Lower leg skin (tissue), 3 donors: ENCODE data around the gene LIN37.

Experiments used
- POLR2A ChIP-seq, 2 donors: fragments of 450-650 bp; IDR thresholded peaks; one replicate each; pipeline ENCODE4 v1.6.1; 2016 to 2017; ENCODE audit warnings: antibody characterized with exemption in 2 of 2, mild to moderate bottlenecking in 1 of 2, moderate library complexity in 1 of 2
- TF ChIP-seq, protein P1 (sequence below), 3 donors: fragments of 450-650 bp; IDR thresholded peaks; one replicate each; pipeline ENCODE4 v1.5.1; 2016; ENCODE audit warnings: antibody characterized with exemption in 3 of 3, mild to moderate bottlenecking in 3 of 3, moderate library complexity in 2 of 3

- TF ChIP-seq, protein P1, sequence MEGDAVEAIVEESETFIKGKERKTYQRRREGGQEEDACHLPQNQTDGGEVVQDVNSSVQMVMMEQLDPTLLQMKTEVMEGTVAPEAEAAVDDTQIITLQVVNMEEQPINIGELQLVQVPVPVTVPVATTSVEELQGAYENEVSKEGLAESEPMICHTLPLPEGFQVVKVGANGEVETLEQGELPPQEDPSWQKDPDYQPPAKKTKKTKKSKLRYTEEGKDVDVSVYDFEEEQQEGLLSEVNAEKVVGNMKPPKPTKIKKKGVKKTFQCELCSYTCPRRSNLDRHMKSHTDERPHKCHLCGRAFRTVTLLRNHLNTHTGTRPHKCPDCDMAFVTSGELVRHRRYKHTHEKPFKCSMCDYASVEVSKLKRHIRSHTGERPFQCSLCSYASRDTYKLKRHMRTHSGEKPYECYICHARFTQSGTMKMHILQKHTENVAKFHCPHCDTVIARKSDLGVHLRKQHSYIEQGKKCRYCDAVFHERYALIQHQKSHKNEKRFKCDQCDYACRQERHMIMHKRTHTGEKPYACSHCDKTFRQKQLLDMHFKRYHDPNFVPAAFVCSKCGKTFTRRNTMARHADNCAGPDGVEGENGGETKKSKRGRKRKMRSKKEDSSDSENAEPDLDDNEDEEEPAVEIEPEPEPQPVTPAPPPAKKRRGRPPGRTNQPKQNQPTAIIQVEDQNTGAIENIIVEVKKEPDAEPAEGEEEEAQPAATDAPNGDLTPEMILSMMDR (IDR thresholded peaks at IDR 0.05): no peak
- no peak for TF ChIP-seq POLR2A (IDR thresholded peaks at IDR 0.05)
These were observed 24.7 kb upstream of the LIN37 start for GRCh38 chr19:35723671-35724070.
